Left ventricle myocardium superior (tissue), 1 donor: ENCODE data around the gene ZNF648. TPM values are rescaled to one million over a fixed set of nuclear protein-coding genes. Genes with fewer than 3 reads are reported as not detected.
"Not testable (repeated sequence)": the region's sequence is repeated elsewhere in the genome, so short reads cannot be mapped to it uniquely, and the experiment has no call there.

Experiments used
- ATAC-seq: fragments of 200-7000 bp; cut with Tn5 transposase; one replicate; pipeline ENCODE4 v1.9.1; 2020; ENCODE audit warnings: mild to moderate bottlenecking, moderate library complexity
- DNase-seq: peaks from one replicate; pipeline ENCODE4 v3.0.0-alpha.2; 2020
- intact Hi-C: fragments of 100-400 bp; cut with micrococcal nuclease; formaldehyde crosslinking; loops from one replicate; pipeline ENCODE4 v1.11.0; 2022
- long read RNA-seq: library from polyadenylated mRNA; unstranded; transcript quantifications from one replicate; pipeline ENCODE4 v2.0.0, GENCODE V29; 2021
- total RNA-seq: library from RNA; stranded (reverse); fragmentation: NEBNext Ultra II Directional; extraction: Animal tissue kit (Norgen Biotek cat#: 25700); gene quantifications from one replicate; pipeline ENCODE4 v1.2.1, GENCODE V29; 2021
- donor health status: DM: no; HTN: yes; CAD: no; lungs with severe emphysema.

ZNF648 gene, protein sequence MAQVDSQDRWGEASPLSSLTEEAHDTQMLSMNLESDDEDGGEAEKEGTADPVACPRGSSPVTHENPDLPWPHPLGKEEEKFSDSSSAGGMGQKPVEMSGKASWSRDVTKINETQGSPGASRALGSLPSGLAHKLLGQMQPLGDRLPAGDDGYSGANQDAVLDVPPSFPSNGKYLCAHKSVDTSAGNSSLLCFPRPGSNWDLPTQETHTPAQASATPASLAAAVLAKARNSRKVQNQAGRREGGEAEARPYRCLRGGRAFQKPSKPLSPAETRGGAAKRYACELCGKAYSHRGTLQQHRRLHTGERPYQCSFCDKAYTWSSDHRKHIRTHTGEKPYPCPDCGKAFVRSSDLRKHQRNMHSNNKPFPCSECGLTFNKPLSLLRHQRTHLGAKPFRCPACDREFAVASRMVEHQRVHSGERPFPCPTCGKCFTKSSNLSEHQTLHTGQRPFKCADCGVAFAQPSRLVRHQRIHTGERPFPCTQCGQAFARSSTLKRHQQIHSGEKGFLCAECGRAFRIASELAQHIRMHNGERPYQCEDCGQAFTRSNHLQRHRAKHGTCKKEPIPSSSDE
- total RNA-seq: not detected
- long read RNA-seq: 0 reads

DNA sequence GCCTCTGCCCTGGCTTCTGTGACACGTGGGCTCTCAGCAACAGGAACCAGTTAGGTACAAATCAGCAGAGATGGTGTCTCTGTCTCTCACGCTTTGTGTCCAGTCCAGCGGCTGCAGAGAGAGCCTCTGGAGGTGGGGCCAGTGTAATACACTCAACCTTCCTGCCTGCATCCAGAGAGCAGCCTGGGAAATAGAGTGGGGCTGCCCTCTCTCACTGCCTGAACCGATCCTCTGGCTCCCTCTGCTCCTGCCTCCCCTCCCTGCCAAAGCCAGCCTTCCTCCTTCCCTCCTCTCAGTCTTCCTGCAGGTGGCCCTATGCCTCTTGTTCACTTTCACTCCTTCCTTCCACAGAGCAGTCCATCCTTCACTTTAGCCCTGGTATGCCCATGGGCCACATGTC, at the start of gene ZNF648:
ZNF648 (minus strand) TSS at position 119 of the 400 bp plus-strand sequence. CDS start 3,702 bp downstream, outside the sequence.
- no peak for DNase-seq
- intact Hi-C loops: no loop called here

DNA sequence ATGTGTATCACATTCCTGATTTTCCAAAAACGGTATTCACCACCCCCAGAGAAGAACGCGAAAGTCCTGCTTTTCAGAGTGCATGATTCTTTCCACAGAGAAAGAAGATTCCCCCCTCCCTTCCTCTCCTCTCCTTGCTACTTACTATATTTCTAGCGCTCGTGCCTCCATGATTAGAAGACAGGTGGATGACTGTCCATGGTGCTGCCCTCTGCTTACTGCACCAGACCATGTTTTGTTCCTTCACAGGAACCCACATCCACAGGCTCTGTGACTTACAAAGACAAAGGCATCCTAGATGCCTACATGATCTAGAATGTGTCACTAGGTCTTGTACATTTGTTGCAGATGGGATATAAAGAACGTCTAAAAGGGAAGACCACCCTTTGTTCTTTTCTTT, 49.1 kb upstream of the ZNF648 start:
- DNase-seq: no peak
- no peak for ATAC-seq
- intact Hi-C loops: no loop called here

More for the DNA sequence above, at the start of gene ZNF648:
- no peak for ATAC-seq

DNA sequence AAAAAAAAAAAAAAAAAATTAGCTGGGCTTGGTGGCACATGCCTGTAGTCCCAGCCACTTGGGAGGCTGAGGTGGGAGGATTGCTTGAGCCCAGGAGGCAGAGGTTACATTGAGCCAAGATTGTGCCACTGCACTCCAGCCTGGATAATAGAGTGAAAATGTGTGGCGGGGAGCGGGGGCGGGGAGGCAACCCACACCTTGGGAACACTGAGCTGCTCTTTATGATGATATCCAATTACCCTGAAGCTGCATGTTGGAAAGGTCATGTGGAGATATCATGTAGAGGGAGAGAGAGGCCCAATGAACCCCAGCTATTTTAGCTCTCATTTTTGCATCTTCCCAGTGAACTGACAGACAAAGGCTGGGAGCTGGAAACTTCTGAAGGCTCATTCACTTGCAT, 48.3 kb upstream of the ZNF648 start:
- intact Hi-C loops: no loop called here
- no peak for DNase-seq
- ATAC-seq: no peak

DNA sequence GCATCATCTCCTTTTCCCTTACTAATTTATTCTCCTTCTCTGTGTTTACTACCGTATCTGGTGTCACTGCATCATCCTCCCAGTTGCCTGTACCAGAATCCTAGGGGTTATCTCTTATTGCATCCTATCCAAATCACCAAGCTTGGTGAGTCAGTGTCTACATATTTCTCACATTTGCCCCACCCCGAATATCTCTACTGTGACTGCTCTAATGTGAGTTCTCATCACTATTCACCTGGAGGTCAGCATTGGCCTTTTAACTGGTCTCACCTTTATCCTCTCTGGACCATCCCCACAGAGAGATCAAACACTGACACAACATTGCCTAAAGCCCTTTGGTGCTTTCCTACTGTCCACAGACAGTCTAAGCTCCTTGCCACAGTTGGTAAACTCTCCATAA, 45.7 kb upstream of the ZNF648 start:
- DNase-seq (no peak), ATAC-seq (no peak)
- intact Hi-C loops: no loop called here

DNA sequence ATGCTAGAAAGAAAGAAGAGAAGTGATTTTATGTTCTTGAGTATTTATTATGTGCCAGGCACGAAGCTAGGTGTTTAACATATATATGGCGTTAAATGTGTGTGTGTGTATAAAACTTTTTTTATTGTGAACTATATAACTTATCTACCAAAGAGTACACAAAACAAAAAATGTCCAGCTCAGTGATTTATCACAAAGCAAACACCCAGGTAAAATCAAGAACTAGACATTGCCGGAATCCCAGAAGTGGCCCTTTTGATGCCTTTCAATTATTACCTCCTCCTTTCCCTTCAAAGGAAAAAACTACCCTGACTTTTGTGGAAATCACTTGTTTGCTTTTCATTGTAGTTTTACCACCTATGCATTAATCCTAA, 40.5 kb upstream of the ZNF648 start:
- intact Hi-C loops: no loop called here
- DNase-seq (no peak), ATAC-seq (no peak)

DNA sequence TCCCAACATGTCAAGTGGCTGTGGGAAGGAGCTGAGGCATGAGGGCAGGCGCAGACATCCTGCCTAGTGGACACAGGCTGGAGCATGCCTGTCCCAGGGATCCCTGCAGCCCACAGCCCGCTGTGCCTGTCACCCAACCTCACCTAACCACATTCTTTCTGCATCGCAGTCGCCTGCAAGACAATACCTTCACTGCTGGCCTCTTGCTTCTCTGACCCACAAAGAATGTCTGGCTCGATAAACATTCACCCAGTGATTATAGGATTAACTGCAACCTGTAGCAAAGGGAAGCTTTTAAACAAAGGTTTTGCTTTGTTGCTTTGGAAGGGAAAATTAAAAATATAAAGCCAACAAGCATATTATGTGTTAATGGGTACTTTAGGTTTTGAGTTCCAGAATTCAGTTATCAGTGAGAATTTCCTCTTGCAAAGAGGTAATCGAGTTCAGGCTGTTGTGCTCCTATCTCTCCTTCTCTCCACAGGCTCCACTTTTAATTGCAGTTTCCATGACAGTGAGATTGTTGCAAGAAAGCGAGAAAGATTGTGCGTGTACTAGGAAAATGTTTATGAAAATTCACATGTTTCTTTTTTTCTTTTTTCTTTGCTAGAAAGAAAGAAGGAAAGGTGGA, 40.0 kb upstream of the ZNF648 start:
- no peak for DNase-seq
- ATAC-seq: no peak
- intact Hi-C loops: no loop called here

DNA sequence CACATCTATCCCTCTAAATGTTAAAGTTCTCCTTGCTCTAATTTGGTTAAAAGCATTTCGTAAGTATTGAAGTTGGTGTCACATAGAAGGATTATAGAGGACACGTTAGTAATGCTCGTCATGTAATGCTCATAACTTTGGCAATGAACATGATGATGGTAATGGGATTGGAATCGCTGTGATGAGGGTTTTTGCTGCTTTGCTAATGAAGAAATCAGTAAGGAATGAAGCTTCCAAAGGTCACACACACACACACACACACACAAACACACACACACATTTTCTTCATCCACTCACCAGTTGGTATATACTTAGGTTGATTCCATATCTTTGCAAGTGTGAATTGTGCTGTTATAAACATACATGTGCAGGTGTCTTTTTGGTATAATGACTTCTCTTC, 36.8 kb upstream of the ZNF648 start:
- DNase-seq (no peak), ATAC-seq (no peak)
- intact Hi-C loops: no loop called here

DNA sequence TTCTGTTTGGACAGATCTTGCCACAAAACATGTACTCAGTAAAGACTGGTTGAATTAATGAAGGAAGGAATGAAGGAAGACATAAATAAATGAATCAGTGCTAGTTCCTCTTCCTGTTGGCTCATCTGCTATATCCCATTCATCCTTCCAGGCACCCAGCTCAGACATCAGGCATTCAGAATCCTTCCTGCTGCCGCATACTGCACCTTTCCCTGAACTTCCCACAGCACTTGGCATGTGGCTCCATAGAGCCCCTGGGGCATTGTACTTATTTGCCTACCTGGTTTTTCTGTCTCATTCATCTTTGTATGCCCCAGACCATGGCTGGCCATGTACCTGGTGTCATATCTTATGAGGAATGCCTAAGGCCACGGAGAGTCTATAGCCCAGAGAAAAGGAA, 34.4 kb upstream of the ZNF648 start:
- no peak for ATAC-seq
- intact Hi-C loops: no loop called here
- DNase-seq: no peak

DNA sequence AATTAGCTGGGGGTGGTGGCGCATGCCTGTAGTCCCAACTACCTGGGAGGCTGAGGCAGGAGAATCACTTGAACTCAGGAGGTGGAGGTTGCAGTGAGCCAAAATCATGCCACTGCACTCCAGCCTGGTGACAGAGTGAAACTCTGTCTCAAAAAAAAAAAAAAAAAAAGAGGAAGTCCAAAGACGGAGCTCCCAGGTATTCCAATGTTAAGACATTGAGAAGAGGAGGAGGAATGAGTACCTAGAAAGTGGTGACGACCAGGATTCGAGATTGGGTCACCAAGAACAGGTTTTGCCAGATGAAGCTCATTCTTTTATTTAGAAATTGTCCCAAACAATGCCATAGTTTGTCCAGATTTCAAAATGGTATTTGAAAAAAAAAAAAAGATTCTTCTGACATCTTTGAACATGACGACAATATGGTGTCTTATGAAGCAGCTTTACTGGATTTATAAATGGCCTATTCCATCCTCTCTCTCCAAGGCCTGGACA, 33.0 kb upstream of the ZNF648 start:
- DNase-seq, ATAC-seq, intact Hi-C loops: not testable (repeated sequence)

DNA sequence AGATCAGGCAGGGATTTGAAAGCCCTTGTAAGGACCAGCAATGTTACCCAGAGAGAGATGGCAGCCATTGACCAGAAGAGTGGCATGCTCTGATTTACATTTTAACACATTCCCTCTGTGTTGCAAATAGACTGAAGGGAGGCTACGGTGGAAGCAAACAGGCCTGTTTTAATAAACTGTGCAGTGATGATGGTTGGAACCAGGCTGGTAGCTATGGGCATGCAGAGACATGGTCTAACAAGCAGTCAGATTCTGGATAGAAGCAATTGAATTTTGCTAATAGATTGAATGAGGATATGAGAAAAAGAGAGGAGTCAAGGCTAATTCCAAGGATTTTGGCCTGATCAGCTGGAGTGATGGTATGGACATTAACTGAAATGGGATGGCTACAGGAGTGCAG, 32.3 kb upstream of the ZNF648 start:
- intact Hi-C loops: no loop called here

DNA sequence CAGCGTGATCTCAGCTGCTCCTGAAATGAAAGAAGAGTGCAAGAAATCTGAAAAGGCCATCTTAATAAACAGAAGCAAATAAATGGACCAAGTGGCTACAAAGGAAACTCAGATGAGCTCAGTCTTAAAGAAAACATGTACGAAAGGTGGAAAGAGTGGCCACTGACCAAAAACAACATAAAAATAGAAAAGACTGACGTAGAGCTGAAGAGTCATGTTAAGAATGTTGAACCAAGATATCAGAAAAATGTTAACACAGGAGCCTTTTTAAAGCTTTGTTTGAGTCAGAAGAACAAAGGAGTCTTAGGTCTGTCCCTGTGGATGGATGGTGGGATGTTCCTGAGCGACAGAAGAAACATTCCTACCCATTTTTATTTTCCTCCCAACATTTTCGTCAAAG, 30.8 kb upstream of the ZNF648 start:
- ATAC-seq (no peak), DNase-seq (no peak)
- intact Hi-C loops: no loop called here

More for the DNA sequence above, 32.3 kb upstream of the ZNF648 start:
- no peak for ATAC-seq
- no peak for DNase-seq

DNA sequence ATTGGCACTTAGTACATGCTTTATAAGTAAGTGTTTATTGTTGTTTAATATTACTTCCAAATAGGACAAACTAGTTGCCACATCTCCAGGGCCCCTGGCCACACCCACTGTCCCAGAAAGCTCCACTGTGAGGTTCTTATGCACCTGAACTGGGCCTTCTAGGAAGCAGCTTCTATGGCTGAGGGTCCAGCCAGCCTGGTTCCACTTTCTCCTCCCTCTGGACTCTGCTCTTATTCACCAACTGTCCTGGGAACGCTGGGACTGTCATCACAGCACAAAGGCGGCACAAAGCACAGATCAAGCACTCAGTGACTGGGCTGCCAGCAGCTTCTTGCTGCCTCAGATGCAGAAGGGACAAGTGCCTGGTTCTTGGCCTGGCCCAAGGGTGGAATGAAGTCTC, 29.6 kb upstream of the ZNF648 start:
- DNase-seq (no peak), ATAC-seq (no peak)
- intact Hi-C loops: no loop called here

DNA sequence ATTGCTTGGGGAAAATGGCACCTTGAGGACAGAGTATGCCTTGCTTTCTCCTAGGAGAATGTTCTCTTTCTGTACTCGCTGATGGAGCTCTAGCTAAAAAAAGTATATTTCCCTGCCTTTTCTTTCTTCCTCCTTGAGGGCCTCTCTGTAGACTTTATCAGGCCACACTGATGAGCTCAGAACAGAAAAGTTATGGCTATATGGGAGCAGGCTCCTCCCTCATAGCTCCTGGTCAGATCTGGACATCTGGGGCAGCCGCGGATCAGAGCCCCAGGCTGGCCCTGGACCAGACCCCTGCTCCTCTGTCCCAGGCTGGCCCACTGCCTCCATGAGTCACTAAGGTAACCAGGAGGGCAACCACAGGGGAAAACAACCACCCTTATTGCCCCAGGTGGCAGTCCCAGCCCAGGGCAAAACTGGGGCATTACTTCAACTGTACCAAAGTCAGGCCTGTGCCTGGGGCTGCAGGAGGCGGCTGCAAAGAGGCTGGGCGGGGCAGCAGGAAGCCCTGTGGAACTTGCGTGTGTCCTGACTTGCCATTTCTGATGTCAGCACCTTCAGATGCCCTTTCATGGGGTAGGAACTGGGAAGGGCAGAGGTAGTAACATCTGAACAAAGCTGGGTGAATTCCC, 26.3 kb upstream of the ZNF648 start:
- ATAC-seq (no peak), DNase-seq (no peak)
- intact Hi-C loops: no loop called here

DNA sequence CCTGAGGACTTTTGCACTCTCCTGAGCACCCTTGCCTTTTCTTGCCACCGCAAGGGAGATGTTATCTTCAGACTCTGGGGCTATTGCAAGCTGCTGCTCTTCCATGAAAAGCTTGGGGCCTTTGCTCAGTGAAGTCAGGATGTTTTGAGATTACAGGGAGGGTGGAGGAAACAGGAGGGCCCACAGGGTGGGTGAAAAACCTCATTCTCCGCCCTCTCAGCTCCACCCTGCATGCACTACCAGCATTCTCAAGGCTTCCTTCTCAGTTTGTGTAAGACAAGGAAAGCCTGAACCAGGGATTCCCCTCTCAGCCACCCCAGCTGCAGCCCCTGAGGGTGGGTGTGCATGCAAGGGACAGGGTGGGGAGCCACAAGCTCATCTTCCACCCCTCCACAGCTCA, 25.8 kb upstream of the ZNF648 start:
- no peak for ATAC-seq
- intact Hi-C loops: no loop called here

DNA sequence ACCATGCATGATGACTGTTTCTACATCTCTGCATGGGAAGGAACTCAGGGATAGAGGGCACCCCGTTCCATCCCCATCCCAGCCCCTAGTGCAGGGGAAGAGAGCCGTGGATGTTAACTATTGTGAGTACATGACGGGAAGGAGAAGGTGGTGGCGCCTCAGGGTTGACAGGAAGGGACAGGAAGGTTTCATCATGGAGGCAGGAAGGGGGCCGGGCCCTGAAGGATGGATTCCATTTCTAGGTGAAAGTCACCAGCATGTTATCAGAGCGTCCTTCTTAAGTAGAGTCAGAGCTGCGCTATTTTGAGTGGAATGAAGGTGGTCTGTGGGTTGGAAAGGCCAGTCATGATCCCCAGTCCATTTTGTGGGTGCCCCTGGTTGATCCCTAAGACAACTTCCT, 25.1 kb upstream of the ZNF648 start:
- intact Hi-C loops: no loop called here
- ATAC-seq (no peak), DNase-seq (no peak)

More for the DNA sequence above, 25.8 kb upstream of the ZNF648 start:
- no peak for DNase-seq

DNA sequence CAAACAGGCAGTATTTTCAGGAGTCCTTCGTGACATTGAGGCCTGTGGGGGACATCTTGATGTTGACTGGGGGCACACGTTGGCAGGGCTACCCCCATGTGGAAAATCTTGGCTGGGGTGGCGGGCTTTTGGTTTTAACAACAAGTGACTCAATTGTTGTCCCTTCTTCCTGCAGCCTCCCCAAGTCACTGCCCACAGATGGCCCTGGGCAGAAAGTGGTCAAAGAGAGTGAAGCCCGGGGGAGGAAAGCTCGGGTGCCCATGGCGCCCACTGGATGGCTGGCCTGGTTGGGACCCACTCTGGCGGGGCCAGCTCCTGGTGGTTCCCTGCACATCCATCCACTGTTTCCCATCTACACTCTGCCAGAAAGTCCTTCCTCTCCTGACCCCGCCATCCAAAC, 24.6 kb upstream of the ZNF648 start:
- no peak for ATAC-seq
- intact Hi-C loops: no loop called here
- no peak for DNase-seq

DNA sequence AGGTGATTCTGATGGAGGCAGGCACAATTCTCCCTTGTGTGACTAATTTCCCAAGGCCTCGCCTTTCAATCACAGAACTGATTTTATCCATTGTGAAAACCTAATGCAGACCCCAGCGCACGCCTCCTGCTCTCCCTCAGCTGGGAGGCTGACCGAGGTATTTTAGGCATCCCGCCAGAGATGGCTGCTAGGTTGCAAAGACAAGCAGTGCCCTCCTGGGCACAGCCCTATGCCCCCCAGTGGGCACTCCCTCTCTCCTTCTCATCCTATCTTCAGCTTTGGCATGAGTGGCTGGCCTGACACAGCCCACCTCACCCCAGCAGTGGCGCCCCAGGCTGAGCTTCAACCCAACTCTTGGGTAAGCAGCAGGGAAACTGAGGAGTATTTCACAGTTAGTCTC, 24.2 kb upstream of the ZNF648 start:
- intact Hi-C loops: loop anchor here (2.0 kb wide), 1 partner anchor 311 kb away; no protein-coding TSS in a partner anchor
- ATAC-seq: no peak
- no peak for DNase-seq

DNA sequence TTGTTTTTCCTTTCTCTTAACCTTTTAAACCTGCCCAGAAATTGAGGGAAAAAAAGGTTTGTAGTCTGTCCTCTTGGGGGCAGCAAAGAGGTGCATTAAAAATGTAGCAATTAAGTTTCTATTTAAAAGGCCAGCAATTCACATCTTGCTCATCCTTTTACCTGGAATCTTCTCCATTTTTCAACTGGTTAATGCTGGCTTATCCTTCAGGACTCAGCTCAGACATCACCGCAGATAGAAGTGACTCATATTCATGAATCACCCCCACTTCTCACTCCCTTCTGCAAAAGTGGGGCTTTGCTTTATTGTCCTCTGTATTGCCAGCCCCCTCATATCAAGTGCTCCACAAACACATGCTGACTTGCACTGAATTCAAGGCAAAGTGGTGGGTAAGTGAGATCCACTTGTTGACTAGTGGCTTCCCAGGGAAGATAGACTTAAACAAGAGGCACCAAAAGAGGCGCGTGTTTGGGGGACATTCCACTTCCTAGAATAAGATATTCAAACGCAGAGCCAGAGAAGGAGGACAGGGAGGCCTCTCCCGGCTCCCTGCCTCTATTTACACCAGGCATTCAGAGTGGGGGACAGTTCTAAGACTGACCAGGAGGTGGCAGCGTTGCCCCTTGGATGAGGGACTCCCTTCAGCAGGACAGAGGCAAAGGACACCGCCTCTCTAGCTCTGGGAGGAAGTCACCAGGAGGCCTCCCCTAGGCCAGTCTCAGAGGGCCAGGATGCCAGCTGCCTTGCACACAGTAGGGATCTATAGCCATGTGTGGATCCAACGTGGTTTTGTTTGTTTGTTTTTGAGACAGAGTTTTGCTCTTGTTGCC, 23.2 kb upstream of the ZNF648 start:
- peak; percentile 89 for DNase-seq
- ATAC-seq: peak; percentile 96
- intact Hi-C loops: loop anchor here (2.0 kb wide), 1 partner anchor 312 kb away; no protein-coding TSS in a partner anchor
